Mammary epithelial cell (primary cell): ENCODE results near the gene SPOCK2.

Experiments used
- CTCF ChIP-seq, 2 donors: IDR thresholded peaks in 1 of 2; conservative IDR thresholded peaks in 1 of 2; 2 replicates each; pipeline ENCODE4 v1.5.1; 2011 to 2012; ENCODE audit warnings: inconsistent platforms in 2 of 2, low read length in 2 of 2, mild to moderate bottlenecking in 2 of 2, control low read depth in 1 of 2, low read depth in 1 of 2; ENCODE audit not compliant: insufficient read depth in 1 of 2; ENCODE audit errors: extremely low read depth in 1 of 2
- EZH2 ChIP-seq: IDR thresholded peaks from 2 replicates; pipeline ENCODE4 v1.6.1; 2012; ENCODE audit warnings: low read length, inconsistent platforms, borderline replicate concordance

GRCh38 chr10:72087969-72088888 lies at the start of gene SPOCK2:
- no peak for TF ChIP-seq CTCF (conservative IDR thresholded peaks at IDR 0.05 in 1 of 2, IDR thresholded peaks at IDR 0.05 in 1 of 2; ENCODE audit: extremely low read depth in 1 of 2, insufficient read depth in 1 of 2, low read depth in 1 of 2, low read length in 2 of 2)
- TF ChIP-seq EZH2 = peak; percentile 68
